ENCODE data around the gene RSBN1L.
A peak's percentile ranks its signal among the peaks of the same experiment; 100 is the strongest.
"Not testable (repeated sequence)": the region's sequence is repeated elsewhere in the genome, so short reads cannot be mapped to it uniquely, and the experiment has no call there.

The RSBN1L gene

DNA sequence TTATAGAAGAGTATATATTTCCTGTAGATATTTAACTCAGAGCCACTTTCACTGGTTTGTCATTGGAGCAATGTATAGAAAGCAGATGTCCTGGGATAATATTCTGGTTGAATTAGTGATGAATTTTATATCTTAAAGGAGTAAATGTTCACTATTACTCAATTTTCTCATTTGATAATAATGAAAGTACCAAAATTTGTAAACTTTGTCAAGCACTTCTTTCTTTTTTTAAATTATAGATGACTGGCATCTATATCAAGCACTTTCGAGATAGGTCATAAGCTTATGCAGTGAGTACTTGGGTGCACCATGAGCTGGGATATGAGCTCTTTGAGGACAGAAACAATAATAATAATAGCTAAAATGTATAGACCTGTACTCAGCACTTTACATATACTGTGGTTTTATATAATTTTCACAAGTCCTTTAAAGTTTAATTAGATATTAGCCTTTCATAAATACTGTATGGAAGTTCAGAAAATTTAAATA is 11.3 kb downstream of the RSBN1L start:
- Histone ChIP-seq H3K36me3 (ENCODE audit: insufficient read depth, low read length) (peaks cover 29% of the 10 kb centered on the region; the same call in 1 of the 2 replicates), H3F3A (ENCODE audit: low read depth) (no peaks in the 10 kb centered on the region), H3K9me2 (replicated peaks; ENCODE audit: low read depth, low read length) (no peaks in the 10 kb centered on the region), H3K9ac (ENCODE audit: low read depth, low read length, poor library complexity, severe bottlenecking) (no peak overlapping the region), H3K27me3 (ENCODE audit: insufficient read depth, low read length, poor library complexity, severe bottlenecking) (no peaks in the 10 kb centered on the region), H2AFZ (ENCODE audit: low read length) (no peak overlapping the region), H3K79me2 (ENCODE audit: insufficient read depth, low read length) (peaks cover 97% of the 10 kb centered on the region), H3K4me1 (ENCODE audit: insufficient read depth, low read length, poor library complexity, severe bottlenecking) (peaks cover 24% of the 10 kb centered on the region), H3K4me2 (ENCODE audit: low read depth, low read length, poor library complexity, severe bottlenecking) (peak overlapping the region; percentile 26), H3K4me3 (ENCODE audit: low read length, poor library complexity, severe bottlenecking) (no peak overlapping the region), H3K9me3 (ENCODE audit: insufficient read depth, low read depth, low read length) (no peaks in the 10 kb centered on the region), H4K20me1 (ENCODE audit: insufficient read depth, low read length, poor library complexity, severe bottlenecking) (peaks cover 72% of the 10 kb centered on the region)
- TF ChIP-seq, protein P1, sequence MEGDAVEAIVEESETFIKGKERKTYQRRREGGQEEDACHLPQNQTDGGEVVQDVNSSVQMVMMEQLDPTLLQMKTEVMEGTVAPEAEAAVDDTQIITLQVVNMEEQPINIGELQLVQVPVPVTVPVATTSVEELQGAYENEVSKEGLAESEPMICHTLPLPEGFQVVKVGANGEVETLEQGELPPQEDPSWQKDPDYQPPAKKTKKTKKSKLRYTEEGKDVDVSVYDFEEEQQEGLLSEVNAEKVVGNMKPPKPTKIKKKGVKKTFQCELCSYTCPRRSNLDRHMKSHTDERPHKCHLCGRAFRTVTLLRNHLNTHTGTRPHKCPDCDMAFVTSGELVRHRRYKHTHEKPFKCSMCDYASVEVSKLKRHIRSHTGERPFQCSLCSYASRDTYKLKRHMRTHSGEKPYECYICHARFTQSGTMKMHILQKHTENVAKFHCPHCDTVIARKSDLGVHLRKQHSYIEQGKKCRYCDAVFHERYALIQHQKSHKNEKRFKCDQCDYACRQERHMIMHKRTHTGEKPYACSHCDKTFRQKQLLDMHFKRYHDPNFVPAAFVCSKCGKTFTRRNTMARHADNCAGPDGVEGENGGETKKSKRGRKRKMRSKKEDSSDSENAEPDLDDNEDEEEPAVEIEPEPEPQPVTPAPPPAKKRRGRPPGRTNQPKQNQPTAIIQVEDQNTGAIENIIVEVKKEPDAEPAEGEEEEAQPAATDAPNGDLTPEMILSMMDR (conservative IDR thresholded peaks at IDR 0.05; ENCODE audit: low read length): no peak
- no peak for TF ChIP-seq EZH2phosphoT487 (IDR thresholded peaks at IDR 0.05; ENCODE audit: borderline replicate concordance)

DNA sequence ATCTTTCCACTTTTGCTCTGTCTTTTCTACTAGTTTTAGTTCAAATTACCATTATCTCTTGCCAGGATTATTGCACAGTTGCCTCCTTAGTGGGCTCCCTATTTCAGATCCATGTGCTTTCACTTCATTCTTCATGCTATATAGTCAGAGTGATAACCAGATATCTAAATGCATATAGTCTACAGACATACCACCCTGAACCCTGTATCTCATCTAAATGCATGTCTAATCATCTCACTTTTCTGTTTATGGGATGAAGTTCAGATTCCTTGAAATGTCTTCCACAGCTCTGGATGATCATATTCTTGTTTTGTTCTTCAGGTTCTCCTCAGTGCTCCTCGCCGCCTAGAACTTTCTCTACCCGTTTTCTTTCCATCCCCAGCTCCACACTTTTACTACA is 13.8 kb downstream of the RSBN1L start:
- H3K9me2 ChIP-seq (replicated peaks; ENCODE audit: low read depth, low read length): no peaks in the 10 kb centered on the region
- H3K27me3 ChIP-seq (ENCODE audit: insufficient read depth, low read length, poor library complexity, severe bottlenecking): no peaks in the 10 kb centered on the region
- H3F3A ChIP-seq (ENCODE audit: low read depth): no peaks in the 10 kb centered on the region; the same call in 1 of the 2 replicates
- no peak for TF ChIP-seq EZH2phosphoT487 (IDR thresholded peaks at IDR 0.05; ENCODE audit: borderline replicate concordance)
- H4K20me1 ChIP-seq (ENCODE audit: insufficient read depth, low read length, poor library complexity, severe bottlenecking): peaks cover 69% of the 10 kb centered on the region
- H2AFZ ChIP-seq (ENCODE audit: low read length): no peak overlapping the region
- peak overlapping the region; percentile 42 for H3K4me2 ChIP-seq (ENCODE audit: low read depth, low read length, poor library complexity, severe bottlenecking)
- H3K4me1 ChIP-seq (ENCODE audit: insufficient read depth, low read length, poor library complexity, severe bottlenecking): peaks cover 18% of the 10 kb centered on the region
- H3K4me3 ChIP-seq (ENCODE audit: low read length, poor library complexity, severe bottlenecking): no peak overlapping the region
- no peak overlapping the region for H3K9ac ChIP-seq (ENCODE audit: low read depth, low read length, poor library complexity, severe bottlenecking)
- H3K9me3 ChIP-seq (ENCODE audit: insufficient read depth, low read depth, low read length): no peaks in the 10 kb centered on the region
- H3K36me3 ChIP-seq (ENCODE audit: insufficient read depth, low read length): peaks cover 31% of the 10 kb centered on the region; the same call in 1 of the 2 replicates
- peaks cover 97% of the 10 kb centered on the region for H3K79me2 ChIP-seq (ENCODE audit: insufficient read depth, low read length)

DNA sequence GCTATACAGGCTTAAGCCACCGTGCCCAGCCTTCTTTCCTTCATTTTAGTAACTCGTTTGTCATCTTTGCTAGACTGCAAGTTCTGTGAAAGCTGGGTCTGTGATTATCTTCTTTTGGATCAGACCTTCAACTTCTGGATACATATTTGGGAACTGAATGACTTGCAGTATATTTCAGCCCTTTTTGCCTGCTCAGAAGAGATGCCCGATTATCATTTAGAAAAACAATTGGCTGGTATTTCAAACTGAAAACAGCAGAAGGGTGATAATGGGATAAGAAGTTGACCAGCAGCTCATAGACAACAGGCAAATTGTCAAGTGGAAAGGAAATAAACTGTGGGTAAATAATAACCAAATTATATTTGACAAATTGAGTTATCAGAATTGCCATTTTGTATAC is 14.6 kb downstream of the RSBN1L start:
- Histone ChIP-seq H4K20me1 (ENCODE audit: insufficient read depth, low read length, poor library complexity, severe bottlenecking) (peaks cover 71% of the 10 kb centered on the region), H3K9ac (ENCODE audit: low read depth, low read length, poor library complexity, severe bottlenecking) (no peak overlapping the region), H3K4me2 (ENCODE audit: low read depth, low read length, poor library complexity, severe bottlenecking) (no peak overlapping the region), H3K4me1 (ENCODE audit: insufficient read depth, low read length, poor library complexity, severe bottlenecking) (peaks cover 18% of the 10 kb centered on the region), H3K9me3 (ENCODE audit: insufficient read depth, low read depth, low read length) (no peaks in the 10 kb centered on the region), H3F3A (ENCODE audit: low read depth) (no peaks in the 10 kb centered on the region; the same call in 1 of the 2 replicates), H2AFZ (ENCODE audit: low read length) (no peak overlapping the region), H3K9me2 (replicated peaks; ENCODE audit: low read depth, low read length) (no peaks in the 10 kb centered on the region), H3K79me2 (ENCODE audit: insufficient read depth, low read length) (peaks cover 97% of the 10 kb centered on the region), H3K27me3 (ENCODE audit: insufficient read depth, low read length, poor library complexity, severe bottlenecking) (no peaks in the 10 kb centered on the region), H3K4me3 (ENCODE audit: low read length, poor library complexity, severe bottlenecking) (no peak overlapping the region), H3K36me3 (ENCODE audit: insufficient read depth, low read length) (peaks cover 31% of the 10 kb centered on the region; the same call in 1 of the 2 replicates)
- TF ChIP-seq, protein P1 (conservative IDR thresholded peaks at IDR 0.05; ENCODE audit: low read length): no peak
- no peak for TF ChIP-seq EZH2phosphoT487 (IDR thresholded peaks at IDR 0.05; ENCODE audit: borderline replicate concordance)

DNA sequence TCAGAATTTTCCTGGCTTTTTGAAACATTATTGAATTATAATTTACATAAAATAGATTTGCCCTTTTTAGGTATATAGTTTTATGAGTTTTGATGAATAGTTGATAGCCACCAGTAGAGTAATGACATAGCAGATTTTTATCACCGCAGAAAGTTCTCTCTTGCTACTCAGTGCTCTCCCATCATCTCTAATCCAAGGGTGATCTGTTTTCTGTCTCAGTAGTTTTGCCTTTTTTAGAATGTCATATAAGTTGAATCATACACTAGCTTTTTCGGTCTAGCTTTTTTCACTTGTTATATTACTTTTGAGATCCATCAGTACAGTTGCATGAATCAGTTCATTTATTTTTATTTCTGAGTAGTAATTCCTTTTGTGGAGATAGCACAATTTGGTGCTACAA is 17.9 kb downstream of the RSBN1L start:
- Histone ChIP-seq H3K36me3 (ENCODE audit: insufficient read depth, low read length) (peaks cover 23% of the 10 kb centered on the region; the same call in 1 of the 2 replicates), H3K4me2 (ENCODE audit: low read depth, low read length, poor library complexity, severe bottlenecking) (peak overlapping the region; percentile 14), H3K9me3 (ENCODE audit: insufficient read depth, low read depth, low read length) (no peaks in the 10 kb centered on the region), H3K79me2 (ENCODE audit: insufficient read depth, low read length) (peaks cover 97% of the 10 kb centered on the region), H3K4me3 (ENCODE audit: low read length, poor library complexity, severe bottlenecking) (no peak overlapping the region), H3K4me1 (ENCODE audit: insufficient read depth, low read length, poor library complexity, severe bottlenecking) (peaks cover 11% of the 10 kb centered on the region), H3K9ac (ENCODE audit: low read depth, low read length, poor library complexity, severe bottlenecking) (no peak overlapping the region), H3F3A (ENCODE audit: low read depth) (no peaks in the 10 kb centered on the region; the same call in 1 of the 2 replicates), H3K27me3 (ENCODE audit: insufficient read depth, low read length, poor library complexity, severe bottlenecking) (no peaks in the 10 kb centered on the region), H4K20me1 (ENCODE audit: insufficient read depth, low read length, poor library complexity, severe bottlenecking) (peaks cover 82% of the 10 kb centered on the region), H3K9me2 (replicated peaks; ENCODE audit: low read depth, low read length) (no peaks in the 10 kb centered on the region), H2AFZ (ENCODE audit: low read length) (no peak overlapping the region)
- TF ChIP-seq, protein P1 (conservative IDR thresholded peaks at IDR 0.05; ENCODE audit: low read length): no peak
- no peak for TF ChIP-seq EZH2phosphoT487 (IDR thresholded peaks at IDR 0.05; ENCODE audit: borderline replicate concordance)

GRCh38 chr7:77714931-77715330 is 18.7 kb downstream of the RSBN1L start:
- not testable (repeated sequence) for H3K4me2 ChIP-seq (ENCODE audit: low read depth, low read length, poor library complexity, severe bottlenecking)
- Histone ChIP-seq H3K79me2 (ENCODE audit: insufficient read depth, low read length) (peaks cover 97% of the 10 kb centered on the region), H4K20me1 (ENCODE audit: insufficient read depth, low read length, poor library complexity, severe bottlenecking) (peaks cover 82% of the 10 kb centered on the region)

More at GRCh38 chr7:77714931-77715330, 18.7 kb downstream of the RSBN1L start:
- not testable (repeated sequence) for H3K4me3 ChIP-seq (ENCODE audit: low read length, poor library complexity, severe bottlenecking); H3K9ac ChIP-seq (ENCODE audit: low read depth, low read length, poor library complexity, severe bottlenecking); H3K9me3 ChIP-seq (ENCODE audit: insufficient read depth, low read depth, low read length); H3F3A ChIP-seq (ENCODE audit: low read depth); H2AFZ ChIP-seq (ENCODE audit: low read length); H3K9me2 ChIP-seq (replicated peaks; ENCODE audit: low read depth, low read length); H3K27me3 ChIP-seq (ENCODE audit: insufficient read depth, low read length, poor library complexity, severe bottlenecking)
- peaks cover 19% of the 10 kb centered on the region; the same call in 1 of the 2 replicates for H3K36me3 ChIP-seq (ENCODE audit: insufficient read depth, low read length)
- peaks cover 10% of the 10 kb centered on the region for H3K4me1 ChIP-seq (ENCODE audit: insufficient read depth, low read length, poor library complexity, severe bottlenecking)
